Smooth muscle cell (in vitro differentiated cells): ENCODE data around the gene ACSF3. TPM values are rescaled to one million over a fixed set of nuclear protein-coding genes. Genes with fewer than 3 reads are reported as not detected.

Source experiments
- DNase-seq: peaks from one replicate; lab custom pipeline; 2025; ENCODE audit not compliant: unreplicated experiment; lab: John Stamatoyannopoulos, UW
- H2AFZ ChIP-seq: fragments of 200-600 bp; sonication (generic); 2 replicates; pipeline ENCODE4 v1.6.0; 2016; ENCODE audit warnings: antibody characterized with exemption, low read depth, mild to moderate bottlenecking
- H3F3A ChIP-seq: fragments of 200-600 bp; sonication (generic); 2 replicates; pipeline ENCODE4 v1.6.0; 2017; ENCODE audit warnings: antibody characterized with exemption, low read depth
- H3K27ac ChIP-seq: fragments of 200-600 bp; sonication (generic); 2 replicates; pipeline ENCODE4 v1.5.1; 2016; ENCODE audit warnings: low read depth, mild to moderate bottlenecking
- H3K27me3 ChIP-seq: fragments of 200-600 bp; sonication (generic); 2 replicates; pipeline ENCODE4 v1.6.1; 2016; ENCODE audit warnings: low read depth, mild to moderate bottlenecking
- H3K36me3 ChIP-seq: fragments of 200-600 bp; sonication (generic); 2 replicates; pipeline ENCODE4 v1.5.1; 2016; ENCODE audit warnings: low read depth
- H3K4me1 ChIP-seq: fragments of 200-600 bp; sonication (generic); 2 replicates; pipeline ENCODE4 v1.5.1; 2016; ENCODE audit warnings: low read depth
- H3K4me2 ChIP-seq: fragments of 200-600 bp; sonication (generic); 2 replicates; pipeline ENCODE4 v1.6.0; 2016; ENCODE audit warnings: mild to moderate bottlenecking
- H3K4me3 ChIP-seq: fragments of 200-600 bp; sonication (generic); 2 replicates; pipeline ENCODE4 v1.5.1; 2016; ENCODE audit warnings: mild to moderate bottlenecking
- H3K79me2 ChIP-seq: fragments of 200-600 bp; sonication (generic); 2 replicates; pipeline ENCODE4 v1.6.0; 2016; ENCODE audit warnings: low read depth, mild to moderate bottlenecking
- H3K9ac ChIP-seq: fragments of 200-600 bp; sonication (generic); 2 replicates; pipeline ENCODE4 v1.6.0; 2016; ENCODE audit warnings: low read depth
- H3K9me3 ChIP-seq: fragments of 200-600 bp; sonication (generic); replicated peaks from 2 replicates; pipeline ENCODE4 v1.5.1; 2016; ENCODE audit warnings: low read depth
- H4K20me1 ChIP-seq: fragments of 200-600 bp; sonication (generic); 2 replicates; pipeline ENCODE4 v1.6.0; 2016; ENCODE audit warnings: low read depth
- CTCF ChIP-seq: fragments of 200-600 bp; sonication (generic); IDR thresholded peaks from 2 replicates; pipeline ENCODE4 v1.5.1; 2017; ENCODE audit warnings: borderline replicate concordance, mild to moderate bottlenecking, antibody characterized with exemption; ENCODE audit not compliant: insufficient read depth, poor library complexity, severe bottlenecking
- WGBS: methylation state at CpG from one replicate; pipeline ENCODE4 v1.1.7; 2016; ENCODE audit warnings: low lambda C conversion rate; 5-methylcytosine and 5-hydroxymethylcytosine counted together
- polyA plus RNA-seq: library from polyadenylated mRNA; unstranded; fragments of >200 nt; fragmentation: Nextera tagmentation; extraction: Ambion mirVana; gene quantifications from 2 replicates; pipeline ENCODE4 v1.2.1, GENCODE V29; 2016
- total RNA-seq: library from RNA; depleted of rRNA; stranded (reverse); fragments of >200 nt; gene quantifications from 2 replicates; pipeline ENCODE4 v1.2.3, GENCODE V29; 2014

The ACSF3 gene
- total and polyA plus RNA-seq, 2 experiments from 2014 or later: 13.6 to 15.1 TPM

DNA sequence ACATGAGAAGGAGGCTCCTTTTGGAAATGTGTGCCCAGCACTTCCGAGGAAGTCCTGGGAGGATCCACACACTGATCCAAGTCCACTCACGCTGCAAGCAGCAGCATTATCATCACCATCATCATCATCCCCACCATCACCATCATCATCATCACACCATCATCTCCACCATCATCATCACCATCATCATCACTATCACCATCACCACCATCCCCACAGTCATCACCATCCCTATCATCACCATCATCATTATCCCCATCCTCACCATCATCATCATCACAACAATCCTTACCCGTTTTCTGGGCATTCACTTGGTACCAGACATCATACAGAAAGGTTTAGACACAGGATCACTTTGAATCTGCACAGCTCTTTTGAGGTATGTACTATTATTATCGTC, 47.8 kb upstream of the ACSF3 start:
- Histone ChIP-seq H3K9me3 (no peaks in the 10 kb centered on the region), H3K27me3 (no peaks in the 10 kb centered on the region), H3K4me2 (no peak overlapping the region), H2AFZ (no peak overlapping the region), H3K36me3 (no peaks in the 10 kb centered on the region), H4K20me1 (no peaks in the 10 kb centered on the region), H3K79me2 (no peaks in the 10 kb centered on the region), H3K9ac (no peak overlapping the region), H3K4me3 (no peak overlapping the region), H3F3A (no peaks in the 10 kb centered on the region), H3K27ac (no peak overlapping the region), H3K4me1 (no peaks in the 10 kb centered on the region)
- 86% methylated on average over 4 of the region's 4 CpGs for WGBS
- no peak for TF ChIP-seq CTCF
- DNase-seq: no peak

- no peaks in the 10 kb centered on the region for H3K4me1 ChIP-seq
- no peak overlapping the region for H3K4me3 ChIP-seq
- H3K4me2 ChIP-seq: no peak overlapping the region
- no peaks in the 10 kb centered on the region for H3K27me3 ChIP-seq
- no peaks in the 10 kb centered on the region for H3K9me3 ChIP-seq
- no peaks in the 10 kb centered on the region for H4K20me1 ChIP-seq
- no peak overlapping the region for H3K27ac ChIP-seq
- DNase-seq: no peak
- H2AFZ ChIP-seq: no peak overlapping the region
- no peak overlapping the region for H3K9ac ChIP-seq
- H3K36me3 ChIP-seq: no peaks in the 10 kb centered on the region
- WGBS: 90% methylated on average over 4 of the region's 4 CpGs
- no peak for TF ChIP-seq CTCF
- no peaks in the 10 kb centered on the region for H3F3A ChIP-seq
- H3K79me2 ChIP-seq: no peaks in the 10 kb centered on the region
Measured at GRCh38 chr16:89046491-89046890, 47.2 kb upstream of the ACSF3 start.

DNA sequence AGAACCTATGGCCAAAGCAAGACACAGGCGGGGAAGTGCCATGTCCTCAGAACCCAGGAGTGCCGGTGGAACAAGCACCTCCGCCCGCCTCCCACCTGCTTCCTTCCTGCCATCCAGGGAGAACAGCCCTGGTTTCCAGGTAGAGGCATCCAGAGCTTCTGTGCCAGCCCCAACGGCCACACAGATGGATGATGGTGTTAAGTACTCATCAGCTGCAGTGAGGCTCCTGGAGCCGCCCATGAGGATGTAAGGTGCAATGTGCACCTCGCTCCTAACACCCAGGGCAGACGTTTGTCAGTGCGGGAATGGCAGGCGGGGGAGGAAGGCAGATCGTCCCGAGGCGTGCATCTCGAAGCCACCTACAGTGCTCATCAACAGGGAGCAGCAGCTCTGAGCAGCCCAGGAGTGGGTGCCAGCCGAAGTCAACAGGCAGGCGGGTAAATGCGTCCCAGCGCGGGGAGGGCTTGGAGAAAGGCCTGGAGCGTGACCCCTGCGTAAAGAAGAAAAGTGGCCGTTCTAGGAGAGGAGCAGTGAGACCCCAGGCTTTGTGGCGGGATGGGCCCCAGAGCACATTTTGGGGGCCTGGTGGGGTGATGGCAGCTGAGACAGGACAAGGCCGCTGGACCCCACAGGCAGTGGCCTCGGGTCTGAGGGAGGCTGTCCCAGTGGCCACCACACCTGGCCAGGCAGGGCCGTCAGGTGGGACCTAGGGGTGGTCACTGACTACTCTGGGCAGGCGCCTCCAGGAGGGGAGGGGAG, 46.1 kb upstream of the ACSF3 start:
- Histone ChIP-seq H3K79me2 (no peaks in the 10 kb centered on the region), H2AFZ (no peak overlapping the region), H3K9ac (no peak overlapping the region), H4K20me1 (no peaks in the 10 kb centered on the region), H3K27ac (no peak overlapping the region), H3K9me3 (no peaks in the 10 kb centered on the region), H3F3A (no peaks in the 10 kb centered on the region), H3K4me1 (no peaks in the 10 kb centered on the region), H3K27me3 (no peaks in the 10 kb centered on the region), H3K4me2 (no peak overlapping the region), H3K4me3 (no peak overlapping the region), H3K36me3 (no peaks in the 10 kb centered on the region)
- no peak for DNase-seq
- no peak for TF ChIP-seq CTCF
- 86% methylated on average over 27 of the region's 27 CpGs for WGBS
